Body of pancreas (tissue), 4 donors: ENCODE results near the gene NOXA1.

Source experiments
- POLR2A ChIP-seq, 3 donors: fragments of 450-650 bp; IDR thresholded peaks; one replicate each; pipeline ENCODE4 v1.6.1; 2016; ENCODE audit warnings: antibody characterized with exemption in 3 of 3, mild to moderate bottlenecking in 2 of 3
- TF ChIP-seq, protein P1 (sequence below), 7 experiments: fragments of 450-650 bp in 4 of 7; fragments of 200-600 bp in 3 of 7; sonication (generic) in 3 of 7; IDR thresholded peaks; one replicate each; pipeline ENCODE4 v1.5.1; 2016 to 2019; ENCODE audit warnings: antibody characterized with exemption in 7 of 7

DNA sequence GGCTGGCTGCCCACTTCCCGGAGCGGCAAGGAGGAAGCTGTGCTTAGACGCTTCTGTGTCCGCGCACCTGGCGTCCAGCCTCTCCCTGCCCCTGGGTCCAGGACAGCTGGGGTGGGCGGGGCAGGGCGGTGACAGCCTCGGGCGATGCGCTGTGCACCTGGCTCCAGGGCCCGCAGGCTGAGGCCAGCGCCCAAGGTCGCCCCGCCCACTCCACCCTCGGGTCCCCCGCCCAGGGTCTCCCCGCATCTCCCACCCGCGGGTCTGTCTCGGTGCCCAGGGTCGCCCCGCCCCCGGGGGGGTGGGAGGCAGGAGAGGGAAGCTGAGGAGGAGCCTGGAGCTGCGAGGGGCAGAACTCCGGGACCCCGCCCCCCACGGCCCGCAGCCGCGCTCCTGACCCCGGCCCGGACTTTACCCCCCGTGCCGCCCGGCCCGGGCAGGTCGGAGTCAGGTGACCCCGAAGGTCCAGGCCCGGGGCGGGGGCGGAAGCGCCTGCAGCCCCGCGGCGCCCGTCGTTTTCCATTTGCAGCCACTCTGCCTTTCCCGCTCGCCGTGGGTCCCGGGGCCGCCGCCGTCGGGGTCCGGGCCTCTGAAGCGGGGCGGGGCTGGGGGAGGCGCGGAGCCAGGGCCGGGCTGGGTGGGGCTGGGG lies 18.2 kb downstream of the NOXA1 start, which contains the start of gene ENTPD8:
- TF ChIP-seq, protein P1, sequence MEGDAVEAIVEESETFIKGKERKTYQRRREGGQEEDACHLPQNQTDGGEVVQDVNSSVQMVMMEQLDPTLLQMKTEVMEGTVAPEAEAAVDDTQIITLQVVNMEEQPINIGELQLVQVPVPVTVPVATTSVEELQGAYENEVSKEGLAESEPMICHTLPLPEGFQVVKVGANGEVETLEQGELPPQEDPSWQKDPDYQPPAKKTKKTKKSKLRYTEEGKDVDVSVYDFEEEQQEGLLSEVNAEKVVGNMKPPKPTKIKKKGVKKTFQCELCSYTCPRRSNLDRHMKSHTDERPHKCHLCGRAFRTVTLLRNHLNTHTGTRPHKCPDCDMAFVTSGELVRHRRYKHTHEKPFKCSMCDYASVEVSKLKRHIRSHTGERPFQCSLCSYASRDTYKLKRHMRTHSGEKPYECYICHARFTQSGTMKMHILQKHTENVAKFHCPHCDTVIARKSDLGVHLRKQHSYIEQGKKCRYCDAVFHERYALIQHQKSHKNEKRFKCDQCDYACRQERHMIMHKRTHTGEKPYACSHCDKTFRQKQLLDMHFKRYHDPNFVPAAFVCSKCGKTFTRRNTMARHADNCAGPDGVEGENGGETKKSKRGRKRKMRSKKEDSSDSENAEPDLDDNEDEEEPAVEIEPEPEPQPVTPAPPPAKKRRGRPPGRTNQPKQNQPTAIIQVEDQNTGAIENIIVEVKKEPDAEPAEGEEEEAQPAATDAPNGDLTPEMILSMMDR (IDR thresholded peaks at IDR 0.05): no peak
- TF ChIP-seq POLR2A (IDR thresholded peaks at IDR 0.05): no peak
